ENCODE measurements around the gene CGNL1.

Gene CGNL1

GRCh38 chr15:57500979-57501576 lies 124.8 kb downstream of the CGNL1 start:
- TF ChIP-seq CTCF (conservative IDR thresholded peaks at IDR 0.05) = no peak
- no peak overlapping the region for H3K27ac ChIP-seq

GRCh38 chr15:57502116-57502515 lies 125.8 kb downstream of the CGNL1 start:
- no peak for TF ChIP-seq CTCF (conservative IDR thresholded peaks at IDR 0.05)
- H3K27ac ChIP-seq = peak overlapping the region; percentile 99; the same call in 1 of the 2 replicates

- no peak for TF ChIP-seq CTCF (conservative IDR thresholded peaks at IDR 0.05)
- peak overlapping the region; percentile 99 for H3K27ac ChIP-seq
Measured at GRCh38 chr15:57503051-57503702, 126.9 kb downstream of the CGNL1 start.

GRCh38 chr15:57503911-57504598 lies 127.8 kb downstream of the CGNL1 start:
- TF ChIP-seq CTCF (conservative IDR thresholded peaks at IDR 0.05) = no peak
- H3K27ac ChIP-seq = peak overlapping the region; percentile 99

- TF ChIP-seq CTCF (conservative IDR thresholded peaks at IDR 0.05) = no peak
Measured at GRCh38 chr15:57504599-57504940, 128.3 kb downstream of the CGNL1 start.

GRCh38 chr15:57505056-57505715 lies 128.9 kb downstream of the CGNL1 start:
- H3K27ac ChIP-seq = peak overlapping the region; percentile 99
- no peak for TF ChIP-seq CTCF (conservative IDR thresholded peaks at IDR 0.05)

More at GRCh38 chr15:57504599-57504940, 128.3 kb downstream of the CGNL1 start:
- H3K27ac ChIP-seq = peak overlapping the region; percentile 99

GRCh38 chr15:57505949-57506391 lies 129.7 kb downstream of the CGNL1 start:
- TF ChIP-seq CTCF (conservative IDR thresholded peaks at IDR 0.05) = no peak
- H3K27ac ChIP-seq = peak overlapping the region; percentile 99
